OCI-LY3 (cell line): ENCODE data around the gene PRMT7.

Experiments used
- H2AFZ ChIP-seq: fragments of 200-600, 300-600 bp; shearing (Covaris generic); 2 replicates; pipeline ENCODE4 v1.6.0; 2014; ENCODE audit warnings: antibody characterized with exemption, low read depth, low read length
- H3K27ac ChIP-seq: fragments of 200-600, 300-600 bp; sonication (generic); 2 replicates; pipeline ENCODE4 v1.5.1; 2014; ENCODE audit warnings: mild to moderate bottlenecking, low read length, moderate library complexity, mixed read lengths
- H3K27me3 ChIP-seq: fragments of 200-600, 300-600 bp; sonication (generic); 2 replicates; pipeline ENCODE4 v1.6.1; 2014; ENCODE audit warnings: low read depth, low read length, mixed read lengths
- H3K36me3 ChIP-seq: fragments of 200-600, 300-600 bp; sonication (generic); replicated peaks from 2 replicates; pipeline ENCODE3; 2014; ENCODE audit warnings: low read depth, low read length, mixed read lengths
- H3K4me1 ChIP-seq: fragments of 300-600, 200-600 bp; sonication (generic); 2 replicates; pipeline ENCODE4 v1.6.1; 2014; ENCODE audit warnings: low read length, mixed read lengths
- H3K4me2 ChIP-seq: fragments of 200-600, 300-600 bp; sonication (generic); 2 replicates; pipeline ENCODE4 v1.6.1; 2014; ENCODE audit warnings: low read length, mixed read lengths
- H3K4me3 ChIP-seq: fragments of 300-600, 200-600 bp; sonication (generic); 2 replicates; pipeline ENCODE4 v1.5.1; 2014; ENCODE audit warnings: antibody characterized with exemption, mild to moderate bottlenecking, low read length, moderate library complexity
- H3K79me2 ChIP-seq: fragments of 300-600, 200-600 bp; shearing (Covaris generic); 2 replicates; pipeline ENCODE4 v1.6.1; 2014; ENCODE audit warnings: mild to moderate bottlenecking, low read length, mixed read lengths
- H3K9ac ChIP-seq: fragments of 300-600, 200-600 bp; shearing (Covaris generic); 2 replicates; pipeline ENCODE4 v1.6.0; 2014; ENCODE audit warnings: mild to moderate bottlenecking, low read length, moderate library complexity
- H3K9me3 ChIP-seq: fragments of 200-600, 300-600 bp; shearing (Covaris generic); 2 replicates; pipeline ENCODE4 v1.6.1; 2014; ENCODE audit warnings: low read length, mixed read lengths; ENCODE audit not compliant: insufficient read depth
- H4K20me1 ChIP-seq: fragments of 200-600, 300-600 bp; sonication (generic); 2 replicates; pipeline ENCODE4 v1.6.1; 2016; ENCODE audit warnings: low read length, mixed read lengths; ENCODE audit not compliant: insufficient read depth
- EZH2phosphoT487 ChIP-seq: fragments of 200-600 bp; shearing (Covaris generic); IDR thresholded peaks from 2 replicates; pipeline ENCODE4 v1.6.1; 2018; ENCODE audit warnings: antibody characterized with exemption, mixed run types, low read depth
- TF ChIP-seq, protein P1 (sequence below): fragments of 200-600, 300-600 bp; sonication (generic); IDR thresholded peaks from 2 replicates; pipeline ENCODE4 v1.5.1; 2014; ENCODE audit warnings: antibody characterized with exemption, low read length, low read depth

PRMT7 gene

DNA sequence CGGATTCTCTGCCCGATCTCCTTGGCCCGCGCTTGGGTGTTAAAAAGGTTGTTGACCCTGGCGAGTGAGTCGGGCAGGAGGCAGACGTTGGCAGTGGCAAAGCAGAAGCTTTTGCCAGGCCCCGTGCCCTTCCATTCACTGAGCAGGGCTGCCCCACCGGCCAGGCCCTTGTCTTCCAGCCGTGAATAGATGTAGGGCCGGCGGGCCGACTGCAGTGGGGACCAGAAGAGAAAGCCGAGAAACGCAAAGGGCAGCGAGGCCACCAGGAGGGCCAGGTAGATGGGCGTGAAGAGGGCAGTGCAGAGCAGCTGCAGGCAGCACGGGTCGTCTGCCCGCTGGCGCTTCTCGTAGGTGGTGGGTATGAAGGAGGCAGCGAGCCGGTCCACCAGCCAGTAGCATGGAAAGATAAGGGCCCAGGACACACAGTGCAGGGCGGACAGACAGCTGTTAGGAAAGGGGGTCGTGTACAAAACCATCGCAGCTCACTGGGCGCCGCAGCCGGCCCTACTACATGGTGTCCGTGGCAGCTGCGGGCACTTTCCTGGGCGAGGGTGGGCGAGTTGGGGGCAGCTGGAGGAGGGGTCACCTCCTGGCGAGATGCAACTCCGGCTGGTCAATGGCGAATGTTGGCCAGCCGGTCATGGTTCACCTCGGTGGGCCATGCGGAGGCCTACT, 61.0 kb downstream of the PRMT7 start:
- peaks cover 35% of the 10 kb centered on the region for H3K4me1 ChIP-seq

GRCh38 chr16:68372381-68372720, 61.5 kb downstream of the PRMT7 start:
- no peaks in the 10 kb centered on the region for H4K20me1 ChIP-seq
- H3K9me3 ChIP-seq, result no peaks in the 10 kb centered on the region
- no peak overlapping the region for H2AFZ ChIP-seq
- TF ChIP-seq, protein P1, sequence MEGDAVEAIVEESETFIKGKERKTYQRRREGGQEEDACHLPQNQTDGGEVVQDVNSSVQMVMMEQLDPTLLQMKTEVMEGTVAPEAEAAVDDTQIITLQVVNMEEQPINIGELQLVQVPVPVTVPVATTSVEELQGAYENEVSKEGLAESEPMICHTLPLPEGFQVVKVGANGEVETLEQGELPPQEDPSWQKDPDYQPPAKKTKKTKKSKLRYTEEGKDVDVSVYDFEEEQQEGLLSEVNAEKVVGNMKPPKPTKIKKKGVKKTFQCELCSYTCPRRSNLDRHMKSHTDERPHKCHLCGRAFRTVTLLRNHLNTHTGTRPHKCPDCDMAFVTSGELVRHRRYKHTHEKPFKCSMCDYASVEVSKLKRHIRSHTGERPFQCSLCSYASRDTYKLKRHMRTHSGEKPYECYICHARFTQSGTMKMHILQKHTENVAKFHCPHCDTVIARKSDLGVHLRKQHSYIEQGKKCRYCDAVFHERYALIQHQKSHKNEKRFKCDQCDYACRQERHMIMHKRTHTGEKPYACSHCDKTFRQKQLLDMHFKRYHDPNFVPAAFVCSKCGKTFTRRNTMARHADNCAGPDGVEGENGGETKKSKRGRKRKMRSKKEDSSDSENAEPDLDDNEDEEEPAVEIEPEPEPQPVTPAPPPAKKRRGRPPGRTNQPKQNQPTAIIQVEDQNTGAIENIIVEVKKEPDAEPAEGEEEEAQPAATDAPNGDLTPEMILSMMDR, result no peak
- TF ChIP-seq EZH2phosphoT487, result no peak
- H3K27me3 ChIP-seq, result peaks cover 3% of the 10 kb centered on the region; the same call in 1 of the 2 replicates
- H3K36me3 ChIP-seq, result no peaks in the 10 kb centered on the region
- no peak overlapping the region for H3K4me2 ChIP-seq
- H3K4me1 ChIP-seq, result peaks cover 32% of the 10 kb centered on the region
- no peak overlapping the region for H3K27ac ChIP-seq
- H3K79me2 ChIP-seq, result no peaks in the 10 kb centered on the region
- H3K9ac ChIP-seq, result no peak overlapping the region
- no peak overlapping the region for H3K4me3 ChIP-seq

More for the DNA sequence above, 61.0 kb downstream of the PRMT7 start:
- Histone ChIP-seq H3K36me3 (no peaks in the 10 kb centered on the region), H3K4me3 (no peak overlapping the region), H2AFZ (no peak overlapping the region), H3K27ac (no peak overlapping the region), H3K27me3 (peaks cover 3% of the 10 kb centered on the region; the same call in 1 of the 2 replicates), H3K9me3 (no peaks in the 10 kb centered on the region), H4K20me1 (no peaks in the 10 kb centered on the region), H3K9ac (no peak overlapping the region), H3K79me2 (no peaks in the 10 kb centered on the region), H3K4me2 (no peak overlapping the region)
- no peak for TF ChIP-seq EZH2phosphoT487
- TF ChIP-seq, protein P1, result no peak

DNA sequence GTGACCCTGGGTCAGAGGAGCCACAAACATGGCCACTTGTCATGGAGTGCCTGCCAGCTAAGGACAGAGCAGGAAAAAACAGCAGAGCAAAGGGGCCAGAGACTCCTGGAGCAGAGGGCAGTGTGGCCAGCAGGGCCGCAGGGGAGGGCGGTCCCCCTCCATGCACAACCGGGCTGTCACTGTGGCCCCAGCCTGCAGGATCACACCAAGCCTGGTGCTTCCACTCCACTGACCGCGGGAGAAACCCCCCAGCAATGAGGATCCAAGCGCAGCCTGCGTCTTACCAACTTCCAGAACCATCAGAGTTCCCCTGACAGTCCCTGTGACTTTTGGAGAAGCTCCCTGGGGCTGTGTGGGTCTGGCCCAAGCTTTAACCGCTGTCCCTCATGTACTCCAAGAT, 62.0 kb downstream of the PRMT7 start:
- no peak overlapping the region for H3K4me3 ChIP-seq
- H3K79me2 ChIP-seq, result no peaks in the 10 kb centered on the region
- H3K27me3 ChIP-seq, result peaks cover 3% of the 10 kb centered on the region; the same call in 1 of the 2 replicates
- no peak overlapping the region for H3K4me2 ChIP-seq
- H3K9me3 ChIP-seq, result no peaks in the 10 kb centered on the region
- no peak for TF ChIP-seq EZH2phosphoT487
- TF ChIP-seq, protein P1, result no peak
- H2AFZ ChIP-seq, result no peak overlapping the region
- H3K36me3 ChIP-seq, result no peaks in the 10 kb centered on the region
- H4K20me1 ChIP-seq, result no peaks in the 10 kb centered on the region
- peaks cover 27% of the 10 kb centered on the region for H3K4me1 ChIP-seq
- no peak overlapping the region for H3K27ac ChIP-seq
- H3K9ac ChIP-seq, result no peak overlapping the region

DNA sequence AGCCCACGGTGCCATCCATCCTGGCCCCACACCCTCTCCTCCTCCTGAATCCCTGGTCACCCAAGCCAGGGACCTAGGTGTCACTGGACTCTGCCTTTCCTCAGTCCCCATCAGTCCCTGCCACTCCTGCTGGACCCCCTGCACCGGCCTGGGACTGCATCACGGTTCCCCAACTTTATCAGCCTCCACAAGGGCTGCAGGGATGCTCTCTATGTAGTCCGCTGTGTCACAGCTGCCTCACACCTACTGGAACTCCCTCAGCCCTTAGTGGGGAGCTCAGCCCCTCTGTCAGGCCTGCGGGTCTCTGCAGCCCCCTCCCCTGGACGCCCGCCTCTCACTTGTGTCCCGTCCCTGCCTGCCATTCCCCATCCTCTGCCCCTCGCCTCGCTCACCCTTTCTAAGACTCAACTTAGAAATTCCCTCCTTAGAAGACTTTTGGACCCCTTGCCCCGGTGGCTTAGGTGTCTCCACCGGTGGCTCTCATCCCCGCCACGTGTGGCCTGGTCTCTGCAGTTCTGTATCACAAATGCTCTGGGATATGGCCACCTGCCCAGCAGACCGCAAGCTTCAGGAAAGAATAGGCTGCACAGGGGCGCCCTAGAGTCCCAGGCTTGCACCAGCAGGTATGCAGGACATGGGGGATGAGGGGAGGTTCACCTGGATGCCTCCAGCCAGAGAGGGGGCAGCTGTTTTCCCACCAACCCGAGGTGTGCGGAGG, 62.9 kb downstream of the PRMT7 start:
- no peaks in the 10 kb centered on the region for H3K9me3 ChIP-seq
- no peaks in the 10 kb centered on the region for H4K20me1 ChIP-seq
- H3K27ac ChIP-seq, result no peak overlapping the region
- H3K36me3 ChIP-seq, result no peaks in the 10 kb centered on the region
- TF ChIP-seq EZH2phosphoT487, result no peak
- TF ChIP-seq, protein P1, result no peak
- H3K79me2 ChIP-seq, result no peaks in the 10 kb centered on the region
- H3K27me3 ChIP-seq, result peaks cover 3% of the 10 kb centered on the region; the same call in 1 of the 2 replicates
- H3K4me1 ChIP-seq, result peaks cover 22% of the 10 kb centered on the region
- H3K9ac ChIP-seq, result no peak overlapping the region
- no peak overlapping the region for H3K4me2 ChIP-seq
- H3K4me3 ChIP-seq, result no peak overlapping the region
- H2AFZ ChIP-seq, result no peak overlapping the region
